ENCODE results near the gene CXCL3. TPM values are rescaled to one million over a fixed set of nuclear protein-coding genes. Genes with fewer than 3 reads are reported as not detected.

CXCL3 gene
- total RNA-seq, 4 donors from 2014 or later = 1.1 to 26.9 (median 6.7) TPM

GRCh38 chr4:74055498-74055897, 17.0 kb upstream of the CXCL3 start:
- no peak for ATAC-seq (ENCODE audit: low FRiP score)
- no peak for TF ChIP-seq CTCF (IDR thresholded peaks at IDR 0.05)
- no peak for DNase-seq (ENCODE audit: low spot score)

- DNase-seq (ENCODE audit: low spot score) (no peak), ATAC-seq (ENCODE audit: low FRiP score) (no peak)
- no peak for TF ChIP-seq CTCF (IDR thresholded peaks at IDR 0.05)
Measured at GRCh38 chr4:74055096-74055495, 16.6 kb upstream of the CXCL3 start.

GRCh38 chr4:74054483-74055047, 16.1 kb upstream of the CXCL3 start:
- no peak for DNase-seq (ENCODE audit: low spot score)
- no peak for TF ChIP-seq CTCF (IDR thresholded peaks at IDR 0.05)
- ATAC-seq (ENCODE audit: low FRiP score) = no peak

GRCh38 chr4:74047152-74047551, 8.7 kb upstream of the CXCL3 start:
- no peak for ATAC-seq (ENCODE audit: low FRiP score)
- DNase-seq (ENCODE audit: low spot score) = no peak
- no peak for TF ChIP-seq CTCF (IDR thresholded peaks at IDR 0.05)

- DNase-seq (ENCODE audit: low spot score) (no peak), ATAC-seq (ENCODE audit: low FRiP score) (no peak)
- no peak for TF ChIP-seq CTCF (IDR thresholded peaks at IDR 0.05)
Measured at GRCh38 chr4:74045772-74046171, 7.3 kb upstream of the CXCL3 start.

- ATAC-seq (ENCODE audit: low FRiP score) (no peak), DNase-seq (ENCODE audit: low spot score) (no peak)
- TF ChIP-seq CTCF (IDR thresholded peaks at IDR 0.05) = no peak
Measured at GRCh38 chr4:74045247-74045646, 6.8 kb upstream of the CXCL3 start.

GRCh38 chr4:74044677-74045076, 6.2 kb upstream of the CXCL3 start:
- no peak for ATAC-seq (ENCODE audit: low FRiP score)
- DNase-seq (ENCODE audit: low spot score) = no peak
- TF ChIP-seq CTCF (IDR thresholded peaks at IDR 0.05) = no peak
